HG03521 (cell line): ENCODE measurements around the gene PRXL2A.

ENCODE experiments used
- ATAC-seq: cut with Tn5 transposase; IDR thresholded peaks from one replicate; pipeline ENCODE4 v1.9.1; 2021; ENCODE audit warnings: mild to moderate bottlenecking, moderate library complexity; ENCODE audit not compliant: unreplicated experiment

Gene PRXL2A

GRCh38 chr10:80443531-80443974 is 35.2 kb downstream of the PRXL2A start:
- peak; percentile 56 for ATAC-seq

GRCh38 chr10:80444124-80444523 is 35.8 kb downstream of the PRXL2A start:
- ATAC-seq = no peak

- ATAC-seq = peak; percentile 66
Observed at GRCh38 chr10:80444646-80445319, 36.4 kb downstream of the PRXL2A start.

- ATAC-seq = no peak
Observed at GRCh38 chr10:80447436-80448190, 39.3 kb downstream of the PRXL2A start.

GRCh38 chr10:80448209-80448942 is 40.0 kb downstream of the PRXL2A start:
- ATAC-seq = no peak

GRCh38 chr10:80449520-80449919 is 41.2 kb downstream of the PRXL2A start:
- ATAC-seq = no peak

- no peak for ATAC-seq
Observed at GRCh38 chr10:80451132-80451531, 42.8 kb downstream of the PRXL2A start.

GRCh38 chr10:80452069-80452468 is 43.7 kb downstream of the PRXL2A start:
- ATAC-seq = no peak

GRCh38 chr10:80452640-80453039 is 44.3 kb downstream of the PRXL2A start:
- ATAC-seq = no peak

- no peak for ATAC-seq
Observed at GRCh38 chr10:80453056-80453841, 44.9 kb downstream of the PRXL2A start.

- ATAC-seq = peak; percentile 59
Observed at GRCh38 chr10:80453842-80454512, 45.6 kb downstream of the PRXL2A start, which contains the start of gene TSPAN14. TSS of gene TSPAN14 (plus strand) at chr10:80454310. CDS start at chr10:80489234, 34,924 bp downstream.

GRCh38 chr10:80454513-80455460 is 46.4 kb downstream of the PRXL2A start:
- ATAC-seq = peak; percentile 25

- no peak for ATAC-seq
Observed at GRCh38 chr10:80455461-80456349, 47.4 kb downstream of the PRXL2A start.

- no peak for ATAC-seq
Observed at GRCh38 chr10:80457554-80458262, 49.4 kb downstream of the PRXL2A start.

GRCh38 chr10:80458263-80458625 is 49.9 kb downstream of the PRXL2A start:
- no peak for ATAC-seq

GRCh38 chr10:80458638-80459037 is 50.3 kb downstream of the PRXL2A start:
- no peak for ATAC-seq

- peak; percentile 31 for ATAC-seq
Observed at GRCh38 chr10:80459047-80459865, 50.9 kb downstream of the PRXL2A start.
